ENCODE results near the gene CLK4. TPM values are rescaled to one million over a fixed set of nuclear protein-coding genes. Genes with fewer than 3 reads are reported as not detected.

CLK4 gene
- total RNA-seq, 1 donor from 2014 or later: 5.1 TPM

GRCh38 chr5:178572617-178573016, 54.2 kb downstream of the CLK4 start:
- H3K4me3 ChIP-seq (ENCODE audit: low read depth, low read length): no peak overlapping the region
- TF ChIP-seq CTCF (conservative IDR thresholded peaks at IDR 0.05; ENCODE audit: low read depth, low read length): no peak
- DNase-seq (ENCODE audit: low read depth): no peak

GRCh38 chr5:178569485-178569884, 57.4 kb downstream of the CLK4 start:
- no peak overlapping the region for H3K4me3 ChIP-seq (ENCODE audit: low read depth, low read length)
- no peak for TF ChIP-seq CTCF (conservative IDR thresholded peaks at IDR 0.05; ENCODE audit: low read depth, low read length)
- DNase-seq (ENCODE audit: low read depth): no peak

- no peak for DNase-seq (ENCODE audit: low read depth)
- TF ChIP-seq CTCF (conservative IDR thresholded peaks at IDR 0.05; ENCODE audit: low read depth, low read length): no peak
- H3K4me3 ChIP-seq (ENCODE audit: low read depth, low read length): no peak overlapping the region
Observed at GRCh38 chr5:178564811-178565550, 61.9 kb downstream of the CLK4 start.

GRCh38 chr5:178564397-178564796, 62.5 kb downstream of the CLK4 start:
- no peak for TF ChIP-seq CTCF (conservative IDR thresholded peaks at IDR 0.05; ENCODE audit: low read depth, low read length)
- H3K4me3 ChIP-seq (ENCODE audit: low read depth, low read length): no peak overlapping the region
- DNase-seq (ENCODE audit: low read depth): no peak

- no peak overlapping the region for H3K4me3 ChIP-seq (ENCODE audit: low read depth, low read length)
- no peak for DNase-seq (ENCODE audit: low read depth)
- TF ChIP-seq CTCF (conservative IDR thresholded peaks at IDR 0.05; ENCODE audit: low read depth, low read length): no peak
Observed at GRCh38 chr5:178563621-178564020, 63.2 kb downstream of the CLK4 start.

GRCh38 chr5:178561746-178562264, 65.0 kb downstream of the CLK4 start:
- TF ChIP-seq CTCF (conservative IDR thresholded peaks at IDR 0.05; ENCODE audit: low read depth, low read length): no peak
- DNase-seq (ENCODE audit: low read depth): no peak
- no peak overlapping the region for H3K4me3 ChIP-seq (ENCODE audit: low read depth, low read length)

GRCh38 chr5:178560911-178561310, 65.9 kb downstream of the CLK4 start:
- DNase-seq (ENCODE audit: low read depth): no peak
- H3K4me3 ChIP-seq (ENCODE audit: low read depth, low read length): no peak overlapping the region
- no peak for TF ChIP-seq CTCF (conservative IDR thresholded peaks at IDR 0.05; ENCODE audit: low read depth, low read length)
